CD14-positive monocyte (primary cell): ENCODE data around the gene FBXO11. TPM values are rescaled to one million over a fixed set of nuclear protein-coding genes. Genes with fewer than 3 reads are reported as not detected.
A peak's percentile ranks its signal among the peaks of the same experiment; 100 is the strongest.

Source experiments
- DNase-seq, 3 donors: peaks; one replicate each; pipeline ENCODE4 v3.0.0-alpha.2; 2011 to 2022
- H2AFZ ChIP-seq: 2 replicates; pipeline ENCODE4 v1.6.0; 2012; ENCODE audit warnings: mild to moderate bottlenecking, low read depth, low read length, inconsistent platforms; ENCODE audit not compliant: insufficient read depth, poor library complexity, severe bottlenecking
- H3K27ac ChIP-seq, 2 donors: 1 replicate in 1 of 2; 2 replicates in 1 of 2; pipeline ENCODE4 v1.5.1; 2012 to 2013; ENCODE audit warnings: low read length in 2 of 2, control low read depth in 1 of 2, inconsistent platforms in 1 of 2, low read depth in 1 of 2, mild to moderate bottlenecking in 1 of 2
- H3K27me3 ChIP-seq, 2 donors: one replicate each; pipeline versions ENCODE4 v1.6.0 to v1.6.1; 2011 to 2013; ENCODE audit warnings: low read length in 2 of 2; ENCODE audit not compliant: control insufficient read depth in 2 of 2, insufficient read depth in 2 of 2
- H3K36me3 ChIP-seq, 2 donors: replicated peaks in 1 of 2; 1 replicate in 1 of 2; 2 replicates in 1 of 2; pipeline versions ENCODE4 v1.5.1 to v1.6.1; 2012 to 2013; ENCODE audit warnings: low read length in 2 of 2, control low read depth in 1 of 2, inconsistent platforms in 1 of 2, mild to moderate bottlenecking in 1 of 2; ENCODE audit not compliant: insufficient read depth in 2 of 2, control insufficient read depth in 1 of 2
- H3K4me1 ChIP-seq, 2 donors: 1 replicate in 1 of 2; 2 replicates in 1 of 2; pipeline versions ENCODE4 v1.5.1 to v1.6.1; 2012 to 2013; ENCODE audit warnings: low read length in 2 of 2, control low read depth in 1 of 2, inconsistent platforms in 1 of 2, mild to moderate bottlenecking in 1 of 2, moderate library complexity in 1 of 2; ENCODE audit not compliant: insufficient read depth in 2 of 2, control insufficient read depth in 1 of 2
- H3K4me2 ChIP-seq: replicated peaks from 2 replicates; pipeline ENCODE3; 2012; ENCODE audit warnings: low read length, moderate library complexity, mild to moderate bottlenecking; ENCODE audit not compliant: poor library complexity, severe bottlenecking; ENCODE audit errors: extremely low read depth
- H3K4me3 ChIP-seq, 3 experiments: fragments of 200-600 bp in 1 of 3; sonication (generic) in 1 of 3; replicated peaks in 1 of 3; 1 replicate in 2 of 3; 2 replicates in 1 of 3; pipeline ENCODE4 v1.5.1; 2011 to 2013; ENCODE audit warnings: low read length in 3 of 3, mild to moderate bottlenecking in 3 of 3, control low read depth in 2 of 3, low read depth in 2 of 3, inconsistent platforms in 1 of 3, moderate library complexity in 1 of 3
- H3K79me2 ChIP-seq: 2 replicates; pipeline ENCODE4 v1.6.0; 2012; ENCODE audit warnings: mild to moderate bottlenecking, control low read depth, inconsistent platforms, low read length, moderate library complexity; ENCODE audit not compliant: insufficient read depth
- H3K9ac ChIP-seq: 2 replicates; pipeline ENCODE4 v1.6.0; 2017; ENCODE audit warnings: low read length, mild to moderate bottlenecking; ENCODE audit not compliant: insufficient read depth, poor library complexity, severe bottlenecking
- H3K9me3 ChIP-seq, 2 donors: replicated peaks in 1 of 2; 1 replicate in 1 of 2; 2 replicates in 1 of 2; pipeline versions ENCODE4 v1.5.1 to v1.6.1; 2012 to 2013; ENCODE audit warnings: low read length in 2 of 2, control low read depth in 1 of 2; ENCODE audit not compliant: control insufficient read depth in 1 of 2, insufficient read depth in 1 of 2
- H4K20me1 ChIP-seq: 2 replicates; pipeline ENCODE4 v1.6.0; 2012; ENCODE audit warnings: mild to moderate bottlenecking, low read length, control low read depth, moderate library complexity; ENCODE audit not compliant: insufficient read depth
- H3K27ac Mint-ChIP-seq, 7 donors: one replicate each; pipeline ENCODE4 v1.8.0; 2020; ENCODE audit warnings: mild to moderate bottlenecking in 7 of 7, mixed read lengths in 7 of 7, moderate library complexity in 6 of 7, inconsistent platforms in 2 of 7
- H3K27me3 Mint-ChIP-seq, 3 donors: one replicate each; pipeline ENCODE4 v1.8.0; 2021 to 2022; ENCODE audit warnings: low read depth in 3 of 3, mild to moderate bottlenecking in 3 of 3, mixed read lengths in 3 of 3, moderate library complexity in 3 of 3, inconsistent platforms in 1 of 3
- H3K36me3 Mint-ChIP-seq, 2 donors: one replicate each; pipeline ENCODE4 v1.8.0; 2020; ENCODE audit warnings: mixed read lengths in 2 of 2, inconsistent platforms in 1 of 2, mild to moderate bottlenecking in 1 of 2
- H3K4me1 Mint-ChIP-seq: one replicate; pipeline ENCODE4 v1.8.0; 2020; ENCODE audit warnings: mild to moderate bottlenecking, mixed read lengths
- H3K4me3 Mint-ChIP-seq, 2 donors: one replicate each; pipeline ENCODE4 v1.8.0; 2020; ENCODE audit warnings: mild to moderate bottlenecking in 2 of 2, mixed read lengths in 2 of 2, moderate library complexity in 1 of 2
- H3K9me3 Mint-ChIP-seq, 7 donors: one replicate each; pipeline ENCODE4 v1.8.0; 2020 to 2022; ENCODE audit warnings: mixed read lengths in 7 of 7, mild to moderate bottlenecking in 6 of 7, moderate library complexity in 6 of 7, inconsistent platforms in 2 of 7
- WGBS: methylation state at CpG from one replicate; pipeline ENCODE4 v1.1.5; 2013; ENCODE audit warnings: missing lambda C conversion rate; ENCODE audit not compliant: insufficient coverage; 5-methylcytosine and 5-hydroxymethylcytosine counted together
- intact Hi-C, 2 donors: fragments of 100-400 bp; cut with micrococcal nuclease; formaldehyde crosslinking; loops; one replicate each; pipeline versions ENCODE4 v1.15.0 to v1.15.1; 2023
- polyA plus RNA-seq, 3 donors: library from polyadenylated mRNA; depleted of rRNA in 1 of 3; unstranded in 2 of 3; stranded (reverse) in 1 of 3; fragments of 300-500 nt in 2 of 3; fragments of >200 nt in 1 of 3; fragmentation: Illumina TruSeq in 2 of 3; gene quantifications; 1 replicate in 2 of 3; 2 replicates in 1 of 3; pipeline ENCODE4 v1.2.3, GENCODE V29; 2012 to 2021
- TF ChIP-seq, protein P1 (sequence below): fragments of 200-600 bp; IDR thresholded peaks from one replicate; pipeline ENCODE4 v1.8.0; 2022; ENCODE audit warnings: antibody characterized with exemption, mild to moderate bottlenecking

FBXO11 gene
- polyA plus RNA-seq, 3 donors: 2.2 to 51.3 (median 4.6) TPM

DNA sequence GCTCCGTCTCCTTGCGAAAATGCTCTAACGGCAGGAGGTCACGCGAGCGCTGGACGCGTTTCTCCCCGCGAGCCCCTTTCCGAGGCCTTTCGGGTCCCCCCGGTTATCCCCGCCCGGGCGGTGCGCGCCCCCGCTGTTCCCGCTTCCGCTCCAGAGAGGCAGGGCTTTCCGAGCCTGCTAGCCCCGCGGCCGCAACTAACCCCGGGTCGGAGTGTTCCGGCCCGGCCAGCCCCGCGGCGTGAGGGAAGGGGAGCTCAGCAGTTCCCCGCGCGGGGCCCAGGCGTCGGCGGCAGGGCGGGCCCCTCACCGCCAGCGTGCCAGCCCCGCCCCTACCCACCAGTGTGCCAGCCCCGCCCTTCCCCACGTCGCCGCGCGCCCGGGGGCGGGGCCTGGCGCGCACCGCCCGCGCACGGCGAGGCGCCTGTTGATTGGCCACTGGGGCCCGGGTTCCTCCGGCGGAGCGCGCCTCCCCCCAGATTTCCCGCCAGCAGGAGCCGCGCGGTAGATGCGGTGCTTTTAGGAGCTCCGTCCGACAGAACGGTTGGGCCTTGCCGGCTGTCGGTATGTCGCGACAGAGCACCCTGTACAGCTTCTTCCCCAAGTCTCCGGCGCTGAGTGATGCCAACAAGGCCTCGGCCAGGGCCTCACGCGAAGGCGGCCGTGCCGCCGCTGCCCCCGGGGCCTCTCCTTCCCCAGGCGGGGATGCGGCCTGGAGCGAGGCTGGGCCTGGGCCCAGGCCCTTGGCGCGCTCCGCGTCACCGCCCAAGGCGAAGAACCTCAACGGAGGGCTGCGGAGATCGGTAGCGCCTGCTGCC lies 123.4 kb downstream of the FBXO11 start, which contains the start of gene MSH6:
TSS of gene MSH6 (plus strand) at position 475 of the 815 bp plus-strand sequence. CDS start at position 564, 89 bp downstream.
- Mint-ChIP-seq H3K27me3 (peaks cover 0 to 7% (median 0%) of the 10 kb centered on the region in 3 donors), H3K4me3 (peak within 1 kb of the TSS; percentile 84 to 92), H3K36me3 (no peaks in the 10 kb centered on the region), H3K9me3 (no peaks in the 10 kb centered on the region), H3K4me1 (peaks cover 34% of the 10 kb centered on the region), H3K27ac (peak within 1 kb of the TSS; percentile 78 to 93 (median 88))
- TF ChIP-seq, protein P1, sequence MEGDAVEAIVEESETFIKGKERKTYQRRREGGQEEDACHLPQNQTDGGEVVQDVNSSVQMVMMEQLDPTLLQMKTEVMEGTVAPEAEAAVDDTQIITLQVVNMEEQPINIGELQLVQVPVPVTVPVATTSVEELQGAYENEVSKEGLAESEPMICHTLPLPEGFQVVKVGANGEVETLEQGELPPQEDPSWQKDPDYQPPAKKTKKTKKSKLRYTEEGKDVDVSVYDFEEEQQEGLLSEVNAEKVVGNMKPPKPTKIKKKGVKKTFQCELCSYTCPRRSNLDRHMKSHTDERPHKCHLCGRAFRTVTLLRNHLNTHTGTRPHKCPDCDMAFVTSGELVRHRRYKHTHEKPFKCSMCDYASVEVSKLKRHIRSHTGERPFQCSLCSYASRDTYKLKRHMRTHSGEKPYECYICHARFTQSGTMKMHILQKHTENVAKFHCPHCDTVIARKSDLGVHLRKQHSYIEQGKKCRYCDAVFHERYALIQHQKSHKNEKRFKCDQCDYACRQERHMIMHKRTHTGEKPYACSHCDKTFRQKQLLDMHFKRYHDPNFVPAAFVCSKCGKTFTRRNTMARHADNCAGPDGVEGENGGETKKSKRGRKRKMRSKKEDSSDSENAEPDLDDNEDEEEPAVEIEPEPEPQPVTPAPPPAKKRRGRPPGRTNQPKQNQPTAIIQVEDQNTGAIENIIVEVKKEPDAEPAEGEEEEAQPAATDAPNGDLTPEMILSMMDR: no peak
- Histone ChIP-seq H3K27me3 (no peaks in the 10 kb centered on the region), H3K79me2 (peaks cover 40% of the 10 kb centered on the region), H2AFZ (peak within 1 kb of the TSS; percentile 99), H3K36me3 (no peaks in the 10 kb centered on the region), H3K4me3 (peak within 1 kb of the TSS; percentile 82 to 91 (median 89)), H3K9me3 (no peaks in the 10 kb centered on the region), H3K9ac (peak within 1 kb of the TSS; percentile 81), H3K27ac (peak within 1 kb of the TSS; percentile 59 to 88), H4K20me1 (peaks cover 33% of the 10 kb centered on the region), H3K4me1 (peaks cover 35 to 39% of the 10 kb centered on the region in 2 donors), H3K4me2 (peak within 1 kb of the TSS; percentile 96)
- intact Hi-C loops: loop anchor here (5.0 kb wide), 1 partner anchor 124 kb away; the partner anchor contains the start of gene FBXO11 (in 2 of the 2)
- peak; percentile 78 to 88 (median 87) for DNase-seq
- WGBS: under 1% methylated on average over 97 of the region's 98 CpGs

DNA sequence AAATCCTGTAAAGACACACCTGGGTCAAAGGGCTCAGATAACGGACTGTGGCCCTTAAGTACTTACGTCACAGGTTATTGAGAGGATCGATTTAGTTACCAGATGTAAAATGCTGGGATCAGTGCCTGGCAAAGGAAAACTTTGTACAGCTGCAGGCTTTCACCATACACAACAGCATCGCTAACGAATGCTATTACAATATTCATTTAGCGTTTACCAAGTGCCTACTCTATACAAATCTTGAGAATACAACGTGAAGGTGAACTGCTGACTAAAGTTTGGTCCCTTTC lies 124.0 kb downstream of the FBXO11 start:
- peak overlapping the region; percentile 78 to 84 for H3K4me3 Mint-ChIP-seq

More for the DNA sequence above, 124.0 kb downstream of the FBXO11 start:
- H3K4me1 ChIP-seq: peaks cover 35 to 39% of the 10 kb centered on the region in 2 donors
- no peaks in the 10 kb centered on the region for H3K27me3 ChIP-seq
- no peaks in the 10 kb centered on the region for H3K9me3 ChIP-seq
- TF ChIP-seq, protein P1: no peak
- peak overlapping the region in 5 of 7 donors; percentile 72 to 88 (median 78) for H3K27ac Mint-ChIP-seq
- H3K4me1 Mint-ChIP-seq: peaks cover 34% of the 10 kb centered on the region
- peak overlapping the region; percentile 96 for H3K4me2 ChIP-seq
- H2AFZ ChIP-seq: peak overlapping the region; percentile 99
- no peak for DNase-seq
- peaks cover 34% of the 10 kb centered on the region for H3K79me2 ChIP-seq
- peaks cover 0 to 7% (median 0%) of the 10 kb centered on the region in 3 donors for H3K27me3 Mint-ChIP-seq
- H4K20me1 ChIP-seq: peaks cover 29% of the 10 kb centered on the region
- H3K36me3 ChIP-seq: no peaks in the 10 kb centered on the region
- WGBS: 12% methylated on average over 6 of the region's 7 CpGs
- peak overlapping the region; percentile 82 to 91 (median 89) for H3K4me3 ChIP-seq
- no peaks in the 10 kb centered on the region for H3K36me3 Mint-ChIP-seq
- H3K27ac ChIP-seq: peak overlapping the region; percentile 59 to 88
- intact Hi-C loops: loop anchor here (5.0 kb wide), 1 partner anchor 125 kb away; the partner anchor contains the start of gene FBXO11 (in 2 of the 2)
- H3K9ac ChIP-seq: peak overlapping the region; percentile 81
- no peaks in the 10 kb centered on the region for H3K9me3 Mint-ChIP-seq
